GM19351 (cell line): ENCODE measurements around the gene BMP15.

Experiments used
- ATAC-seq: cut with Tn5 transposase; IDR thresholded peaks from one replicate; pipeline ENCODE4 v1.9.1; 2021; ENCODE audit warnings: mild to moderate bottlenecking, moderate library complexity; ENCODE audit not compliant: unreplicated experiment

The BMP15 gene

GRCh38 chrX:50910685-50911176 is at the start of gene BMP15:
TSS of gene BMP15 (plus strand) at chrX:50910735. CDS start at chrX:50910784, 49 bp downstream.
- no peak for ATAC-seq

DNA sequence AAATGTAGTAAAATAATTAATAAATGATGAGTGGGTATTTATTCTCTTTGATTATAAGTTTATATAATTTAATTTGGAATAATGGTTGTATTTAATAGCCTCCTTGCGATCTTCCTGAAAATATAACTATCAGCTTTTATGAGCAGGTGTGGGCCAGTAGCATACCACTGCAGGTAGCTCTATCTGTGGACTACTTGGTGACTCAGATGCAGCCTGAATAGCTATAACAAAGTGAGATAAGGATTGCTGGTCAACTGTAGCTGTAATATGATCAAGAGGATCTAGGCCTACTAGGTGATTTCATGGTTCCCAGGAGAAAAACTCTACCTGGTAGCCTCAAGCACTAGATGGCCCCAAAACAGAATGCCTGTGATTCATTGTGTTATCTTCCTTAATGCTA is 47.1 kb upstream of the BMP15 start:
- no peak for ATAC-seq

- no peak for ATAC-seq
Measured at GRCh38 chrX:50865311-50865710, 45.2 kb upstream of the BMP15 start.

DNA sequence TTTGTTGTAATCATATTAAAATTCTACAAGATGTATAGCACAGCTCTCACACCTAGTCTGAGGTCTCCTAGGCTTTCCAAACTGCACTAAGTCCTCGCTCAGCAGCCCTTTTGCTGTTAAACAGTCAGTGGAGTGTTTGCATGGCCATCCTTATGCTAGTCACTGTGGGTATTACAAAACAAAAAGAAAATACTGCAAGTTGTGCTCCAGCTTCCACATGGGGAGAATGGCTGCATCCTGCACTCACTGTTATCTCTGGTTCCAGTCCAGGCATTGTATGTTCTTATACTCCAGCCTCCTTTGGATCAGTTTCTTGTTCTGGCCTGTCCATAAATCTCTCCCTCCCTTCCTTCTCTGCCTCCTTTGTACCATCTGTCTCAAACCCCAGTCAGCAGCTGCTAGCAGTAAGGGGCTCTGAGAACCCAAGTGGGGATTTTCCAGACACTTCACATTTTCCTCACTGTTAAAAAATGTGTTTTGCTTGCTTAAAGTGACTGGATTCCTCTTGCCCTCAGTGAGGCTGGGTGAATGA is 38.5 kb upstream of the BMP15 start:
- ATAC-seq = no peak

DNA sequence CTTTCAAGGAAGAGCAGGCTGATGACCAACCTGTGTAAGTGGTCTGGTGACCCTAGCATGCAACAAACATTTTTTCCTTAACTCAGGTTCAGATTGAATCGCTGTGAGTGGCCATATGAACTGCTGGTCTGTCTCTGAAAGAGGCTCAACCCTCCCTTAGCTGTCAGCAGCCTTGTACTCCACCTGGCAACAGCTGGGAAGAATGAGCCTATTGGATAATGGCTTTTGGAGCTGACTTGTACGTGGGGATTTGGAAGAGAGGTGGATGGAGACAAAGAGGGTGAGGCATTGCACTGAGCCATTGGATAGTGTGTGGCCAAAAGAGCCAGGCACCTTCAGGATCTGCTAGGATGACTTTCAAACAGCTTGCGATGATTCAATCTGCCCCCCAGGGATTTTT is 35.7 kb upstream of the BMP15 start:
- no peak for ATAC-seq

- ATAC-seq = no peak
Measured at GRCh38 chrX:50876551-50876950, 34.0 kb upstream of the BMP15 start.

DNA sequence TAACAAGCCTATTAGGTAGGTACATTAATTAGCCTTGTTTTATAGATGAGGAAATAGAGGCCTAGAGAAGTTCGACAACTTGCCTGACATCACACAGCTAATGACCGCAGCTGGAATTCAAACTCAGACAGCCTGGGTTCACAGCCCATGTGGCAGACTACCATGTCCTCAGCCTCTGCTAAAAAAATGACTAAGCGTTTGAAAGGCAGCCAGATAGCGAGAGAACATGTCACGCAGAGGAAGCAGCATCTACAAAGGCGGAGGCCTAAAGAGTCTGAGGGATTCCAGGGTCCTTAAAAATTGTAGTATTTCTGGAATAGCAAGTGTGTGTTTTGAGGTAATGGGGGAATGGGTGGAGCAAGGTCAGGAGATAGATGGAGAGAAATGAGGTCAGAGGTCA is 33.2 kb upstream of the BMP15 start:
- no peak for ATAC-seq

DNA sequence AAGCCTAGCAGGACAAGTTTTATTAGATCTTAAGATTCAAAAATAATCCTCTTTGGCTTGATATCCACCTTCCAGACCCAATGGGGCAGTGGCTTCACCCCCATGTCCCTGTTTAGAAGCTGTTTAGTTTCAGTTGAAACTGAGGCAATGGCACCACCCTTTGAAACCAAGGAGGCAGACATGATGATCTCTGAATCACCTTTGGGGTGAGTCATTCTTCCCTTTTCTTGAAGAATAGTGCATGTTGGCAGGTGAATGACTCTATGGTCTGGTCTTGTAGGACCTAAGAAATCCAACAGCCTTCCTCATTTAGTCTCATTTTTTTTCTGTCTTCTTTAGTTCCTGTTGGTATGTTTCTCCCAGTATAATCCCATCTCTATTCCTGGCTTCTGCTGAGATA is 29.5 kb upstream of the BMP15 start:
- no peak for ATAC-seq

- no peak for ATAC-seq
Measured at GRCh38 chrX:50888884-50889283, 21.7 kb upstream of the BMP15 start.

DNA sequence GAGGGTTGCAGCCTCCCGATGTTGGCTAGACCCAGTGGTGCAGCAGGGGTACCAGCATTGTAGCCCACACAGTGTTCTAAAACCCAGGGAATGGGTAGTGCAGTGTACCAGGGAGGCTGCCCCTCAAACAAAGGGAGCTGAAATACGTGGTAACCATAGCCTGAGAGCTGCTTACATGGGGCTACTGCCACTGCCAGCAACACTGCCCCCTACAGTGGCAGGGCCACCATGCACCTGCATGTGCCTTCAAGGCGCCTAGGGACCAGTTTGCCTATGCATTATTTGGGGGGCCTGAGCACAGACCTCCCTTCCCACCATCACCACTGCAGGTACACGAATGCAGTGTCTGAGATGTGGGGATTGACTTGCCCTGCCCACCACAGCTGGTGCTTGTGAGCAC is 21.0 kb upstream of the BMP15 start:
- ATAC-seq = no peak

- no peak for ATAC-seq
Measured at GRCh38 chrX:50893047-50893446, 17.5 kb upstream of the BMP15 start.

DNA sequence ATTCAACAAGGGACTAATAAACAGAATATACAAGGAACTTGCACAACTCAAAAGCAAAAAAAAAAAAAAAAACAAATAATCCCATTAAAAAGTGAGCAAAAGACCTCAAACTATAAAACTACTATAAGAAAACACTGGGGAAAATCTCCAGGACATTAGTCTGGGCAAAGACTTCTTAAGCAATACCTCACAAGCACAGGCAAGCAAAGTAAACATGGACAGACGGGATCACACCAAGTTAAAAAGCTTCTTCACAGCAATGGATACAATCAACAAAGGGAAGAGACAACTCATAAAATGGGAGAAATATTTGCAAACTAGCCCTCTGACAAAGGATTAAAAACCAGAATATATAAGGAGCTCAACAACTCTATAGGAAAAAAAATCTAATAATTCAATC is 17.1 kb upstream of the BMP15 start:
- no peak for ATAC-seq

- ATAC-seq = no peak
Measured at GRCh38 chrX:50905334-50905733, 5.2 kb upstream of the BMP15 start.

- ATAC-seq = no peak
Measured at GRCh38 chrX:50913520-50913919, 3.0 kb downstream of the BMP15 start.

- ATAC-seq = no peak
Measured at GRCh38 chrX:50920132-50920531, 9.6 kb downstream of the BMP15 start.

DNA sequence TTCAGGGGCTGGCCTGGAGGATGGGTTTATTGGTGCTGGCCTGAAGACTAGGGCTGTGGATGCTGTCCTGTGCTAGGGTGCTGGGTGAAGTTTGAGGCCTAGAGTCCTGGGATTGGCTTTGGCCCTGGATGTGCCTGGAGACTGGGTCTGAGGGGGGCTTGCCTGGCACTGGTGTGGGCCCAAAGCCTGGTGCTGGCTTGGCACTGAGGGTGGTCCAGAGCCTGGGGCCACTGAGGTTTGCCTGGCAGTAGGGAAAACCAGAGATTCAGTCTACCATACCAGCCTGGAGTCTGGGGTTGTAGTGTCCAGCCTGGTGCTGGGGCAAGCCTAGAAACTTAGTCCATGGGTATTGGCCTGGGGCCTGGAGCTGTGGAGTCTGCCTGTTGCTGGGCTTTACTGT is 16.6 kb downstream of the BMP15 start:
- ATAC-seq = no peak

DNA sequence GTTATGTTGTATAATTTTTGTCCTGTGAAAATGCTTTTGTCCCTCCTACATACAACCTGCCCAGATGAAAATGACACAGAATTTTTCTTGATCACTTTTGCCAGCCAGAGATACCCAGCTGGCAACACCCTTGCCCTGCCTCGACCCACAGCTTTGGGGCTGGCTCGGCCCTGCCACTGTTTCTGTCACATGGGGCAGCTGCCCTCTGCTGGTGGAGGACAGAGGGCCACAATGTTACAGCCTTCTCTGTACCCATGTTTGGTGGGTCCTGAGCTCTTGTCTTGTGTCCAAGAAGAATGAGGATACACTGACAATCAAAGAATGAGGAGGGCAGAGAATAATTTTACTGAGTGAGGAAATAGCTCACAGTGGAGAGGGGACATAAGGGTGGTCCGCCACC is 31.1 kb downstream of the BMP15 start:
- ATAC-seq = peak; percentile 63

DNA sequence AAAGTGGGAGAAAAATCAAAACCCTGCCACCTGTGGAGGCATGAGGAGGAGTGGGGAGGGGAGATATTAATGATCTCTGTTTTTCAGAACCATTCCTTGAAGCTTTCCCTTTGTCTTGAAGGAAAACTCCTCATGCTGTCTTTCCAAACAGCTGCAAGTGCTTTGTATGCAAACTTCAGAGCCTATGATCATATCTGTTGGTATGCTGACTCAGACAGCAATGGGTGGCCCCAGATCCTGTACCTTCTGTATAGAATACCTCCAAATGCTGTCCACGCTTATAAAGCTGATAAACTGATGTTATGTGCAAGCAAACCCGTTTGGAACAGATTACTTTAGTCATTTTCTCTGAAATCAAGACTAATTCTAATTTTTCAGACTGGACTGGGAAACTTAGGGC is 31.9 kb downstream of the BMP15 start:
- no peak for ATAC-seq

GRCh38 chrX:50952406-50952805 is 41.9 kb downstream of the BMP15 start:
- ATAC-seq = no peak

DNA sequence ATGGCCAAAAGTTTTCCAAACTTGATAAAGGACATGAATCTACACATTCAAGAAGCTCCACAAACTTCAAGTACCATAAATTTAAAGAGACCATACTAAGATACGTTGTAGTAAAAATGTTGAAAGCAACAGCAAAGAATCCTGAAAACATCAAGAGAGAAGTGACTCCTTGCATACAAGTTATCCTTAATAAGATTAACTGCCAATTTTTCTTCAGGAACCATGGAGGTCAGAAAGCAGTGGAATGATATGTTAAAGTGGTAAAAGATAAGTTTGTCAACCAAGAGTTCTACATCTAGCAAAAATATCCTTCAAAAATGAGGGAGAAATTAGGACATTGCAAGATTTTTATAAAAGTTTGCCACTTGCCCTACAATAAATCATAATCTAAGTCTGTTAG is 43.3 kb downstream of the BMP15 start:
- no peak for ATAC-seq

GRCh38 chrX:50962156-50962555 is 51.6 kb downstream of the BMP15 start:
- no peak for ATAC-seq

- ATAC-seq = no peak
Measured at GRCh38 chrX:50963842-50964241, 53.3 kb downstream of the BMP15 start.
